IMR-90 (cell line): Measurements from ENCODE around the gene PIAS4. TPM values are rescaled to one million over a fixed set of nuclear protein-coding genes. Genes with fewer than 3 reads are reported as not detected.

Source experiments
- MAZ ChIP-seq: IDR thresholded peaks from 2 replicates; pipeline ENCODE4 v1.6.1; 2012; ENCODE audit warnings: low read depth, mild to moderate bottlenecking, low read length, improper control_type of control experiment, moderate library complexity, borderline replicate concordance
- RCOR1 ChIP-seq: IDR thresholded peaks from 2 replicates; pipeline ENCODE4 v1.6.1; 2012; ENCODE audit warnings: mild to moderate bottlenecking, low read length, improper control_type of control experiment; ENCODE audit not compliant: insufficient replicate concordance
- polyA plus RNA-seq, 3 experiments: library from polyadenylated mRNA; depleted of rRNA; stranded (reverse); fragments of >200 nt; gene quantifications; 2 replicates each; pipeline ENCODE4 v1.2.3, GENCODE V29; 2012; ENCODE audit warnings: low replicate concordance in 1 of 3
- total RNA-seq: library from RNA; depleted of rRNA; stranded (reverse); fragments of >200 nt; gene quantifications from 2 replicates; pipeline ENCODE4 v1.2.3, GENCODE V29; 2012
- TF ChIP-seq, protein P1 (sequence below): conservative IDR thresholded peaks from 2 replicates; pipeline ENCODE4 v1.5.1; 2012; ENCODE audit warnings: mild to moderate bottlenecking, low read depth, low read length, improper control_type of control experiment

PIAS4 gene
- total and polyA plus RNA-seq, 2 of the 4 experiments (the other 2 are of a cell fraction): 12.1 to 13.6 TPM

DNA sequence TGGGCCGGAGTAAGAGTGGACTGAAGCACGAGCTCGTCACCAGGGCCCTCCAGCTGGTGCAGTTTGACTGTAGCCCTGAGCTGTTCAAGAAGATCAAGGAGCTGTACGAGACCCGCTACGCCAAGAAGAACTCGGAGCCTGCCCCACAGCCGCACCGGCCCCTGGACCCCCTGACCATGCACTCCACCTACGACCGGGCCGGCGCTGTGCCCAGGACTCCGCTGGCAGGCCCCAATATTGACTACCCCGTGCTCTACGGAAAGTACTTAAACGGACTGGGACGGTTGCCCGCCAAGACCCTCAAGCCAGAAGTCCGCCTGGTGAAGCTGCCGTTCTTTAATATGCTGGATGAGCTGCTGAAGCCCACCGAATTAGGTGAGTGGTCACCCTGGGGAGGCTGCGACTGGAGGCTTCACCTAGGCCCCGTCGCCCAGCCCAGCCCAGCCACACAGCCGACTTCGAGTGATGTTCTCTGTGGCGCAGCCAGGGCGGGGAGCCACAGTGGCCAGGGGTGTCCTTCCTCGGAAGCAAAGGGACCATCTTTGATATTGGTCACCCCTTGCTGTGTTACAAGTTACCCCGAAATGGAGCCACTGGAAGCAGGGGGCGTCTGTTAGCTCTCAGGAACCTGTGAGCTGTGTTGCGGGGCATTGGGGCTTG is 5.6 kb downstream of the PIAS4 start (continued):
- TF ChIP-seq, protein P1, sequence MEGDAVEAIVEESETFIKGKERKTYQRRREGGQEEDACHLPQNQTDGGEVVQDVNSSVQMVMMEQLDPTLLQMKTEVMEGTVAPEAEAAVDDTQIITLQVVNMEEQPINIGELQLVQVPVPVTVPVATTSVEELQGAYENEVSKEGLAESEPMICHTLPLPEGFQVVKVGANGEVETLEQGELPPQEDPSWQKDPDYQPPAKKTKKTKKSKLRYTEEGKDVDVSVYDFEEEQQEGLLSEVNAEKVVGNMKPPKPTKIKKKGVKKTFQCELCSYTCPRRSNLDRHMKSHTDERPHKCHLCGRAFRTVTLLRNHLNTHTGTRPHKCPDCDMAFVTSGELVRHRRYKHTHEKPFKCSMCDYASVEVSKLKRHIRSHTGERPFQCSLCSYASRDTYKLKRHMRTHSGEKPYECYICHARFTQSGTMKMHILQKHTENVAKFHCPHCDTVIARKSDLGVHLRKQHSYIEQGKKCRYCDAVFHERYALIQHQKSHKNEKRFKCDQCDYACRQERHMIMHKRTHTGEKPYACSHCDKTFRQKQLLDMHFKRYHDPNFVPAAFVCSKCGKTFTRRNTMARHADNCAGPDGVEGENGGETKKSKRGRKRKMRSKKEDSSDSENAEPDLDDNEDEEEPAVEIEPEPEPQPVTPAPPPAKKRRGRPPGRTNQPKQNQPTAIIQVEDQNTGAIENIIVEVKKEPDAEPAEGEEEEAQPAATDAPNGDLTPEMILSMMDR: no peak
- TF ChIP-seq MAZ (no peak), RCOR1 (no peak)
